ENCODE results near the gene ANKZF1.

The ANKZF1 gene

DNA sequence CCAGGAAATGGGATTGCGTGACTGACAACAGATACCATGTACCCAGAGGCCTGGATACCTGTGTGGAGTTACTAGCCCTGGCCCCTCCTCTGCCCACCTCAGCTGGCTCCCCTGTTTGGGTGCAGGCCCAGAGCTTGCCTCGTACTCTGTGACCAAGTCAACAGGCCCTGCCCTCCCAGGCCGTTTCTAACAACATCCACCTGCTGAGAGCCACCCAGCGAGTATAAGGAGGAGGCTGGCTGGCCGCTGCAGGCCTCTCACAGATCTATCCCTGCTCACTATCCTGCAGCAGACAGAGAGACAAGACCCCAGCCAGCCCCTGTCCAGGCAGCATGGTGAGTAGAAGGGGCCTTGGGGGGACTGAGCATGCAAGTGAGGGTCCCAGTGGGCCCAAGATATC lies 36.6 kb downstream of the ANKZF1 start:
- DNase-seq, result no peak

DNA sequence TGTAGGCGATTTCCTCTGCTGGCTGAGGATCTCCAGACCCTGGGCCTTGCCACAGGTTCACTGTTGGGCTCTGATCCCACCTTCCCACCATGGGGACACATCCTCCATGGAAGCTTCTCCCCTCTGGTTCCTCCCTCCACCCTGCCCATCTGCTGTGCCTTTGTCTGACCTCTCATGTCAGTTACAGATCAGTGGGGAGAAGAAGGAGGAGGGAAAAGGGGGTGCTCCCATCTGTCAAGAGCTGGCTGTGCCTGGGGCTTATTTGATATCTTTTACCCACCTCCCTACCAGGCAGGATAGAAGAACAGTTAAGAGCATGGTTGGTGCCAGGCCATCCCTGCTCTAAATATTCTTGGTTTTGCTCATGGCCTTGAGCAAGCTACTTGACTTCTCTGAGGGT lies 37.3 kb downstream of the ANKZF1 start:
- DNase-seq, result no peak

DNA sequence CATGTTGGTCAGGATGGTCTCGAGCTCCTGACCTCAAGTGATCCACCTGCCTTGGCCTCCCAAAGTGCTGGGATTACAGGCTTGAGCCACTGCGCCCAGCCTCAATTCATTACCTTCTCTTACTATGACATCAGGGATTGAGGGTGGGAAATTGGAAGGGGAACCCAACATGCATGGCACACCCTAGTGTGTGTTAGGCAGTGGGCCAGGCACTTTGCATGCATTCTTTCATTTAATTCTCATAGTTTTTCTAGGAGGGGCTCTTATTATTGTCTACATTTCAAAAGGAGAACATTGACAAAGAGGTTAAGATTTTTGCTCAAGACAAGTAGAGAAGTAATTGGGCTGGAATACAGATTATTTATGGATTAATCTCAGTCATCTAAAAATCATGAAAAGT lies 38.7 kb downstream of the ANKZF1 start:
- DNase-seq, result no peak

DNA sequence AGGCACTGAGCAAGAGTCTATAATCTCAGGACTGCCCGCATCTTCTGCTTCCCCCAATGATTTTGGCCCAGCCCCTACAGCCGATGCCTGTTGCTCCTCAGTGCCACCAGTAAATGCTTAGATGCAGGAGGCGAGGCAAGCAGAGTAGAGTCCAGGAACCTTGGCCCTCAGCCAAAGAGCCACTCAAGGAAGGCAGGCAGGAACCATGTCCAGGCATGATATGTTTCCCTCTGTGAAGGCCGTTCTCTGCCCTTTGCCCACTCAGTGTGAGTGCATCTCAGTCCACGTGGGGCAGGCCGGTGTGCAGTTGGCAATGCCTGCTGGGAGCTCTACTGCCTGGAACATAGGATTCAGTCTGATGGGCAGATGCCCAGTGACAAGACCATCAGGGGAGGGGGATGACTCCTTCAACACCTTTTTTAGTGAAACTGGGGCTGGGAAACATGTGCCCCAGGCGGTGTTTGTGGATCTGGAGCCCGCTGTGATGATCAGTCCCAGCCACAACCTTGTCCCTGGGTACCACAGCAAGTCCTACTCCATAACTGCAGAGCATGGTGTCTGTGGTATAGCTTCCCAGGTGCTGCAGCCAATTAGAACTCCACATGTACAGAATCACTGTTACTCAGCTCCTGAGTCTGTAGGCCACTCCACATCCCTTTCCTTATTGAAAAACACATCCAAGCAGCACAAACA lies 39.9 kb downstream of the ANKZF1 start:
- peak; percentile 47 for DNase-seq

DNA sequence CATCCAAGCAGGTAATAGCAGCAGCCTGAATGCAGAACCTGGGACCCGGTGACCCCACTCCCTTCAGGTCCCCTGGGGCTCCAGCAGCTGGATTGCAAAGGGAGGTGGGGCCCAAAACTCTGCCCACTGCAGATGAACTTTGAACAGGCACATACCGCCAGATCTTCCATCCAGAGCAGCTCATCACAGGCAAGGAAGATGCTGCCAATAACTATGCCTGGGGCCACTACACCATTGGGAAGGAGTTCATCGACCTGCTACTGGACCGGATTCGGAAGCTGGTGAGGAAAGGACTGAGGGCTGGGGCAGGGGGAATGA lies 40.4 kb downstream of the ANKZF1 start:
- no peak for DNase-seq

DNA sequence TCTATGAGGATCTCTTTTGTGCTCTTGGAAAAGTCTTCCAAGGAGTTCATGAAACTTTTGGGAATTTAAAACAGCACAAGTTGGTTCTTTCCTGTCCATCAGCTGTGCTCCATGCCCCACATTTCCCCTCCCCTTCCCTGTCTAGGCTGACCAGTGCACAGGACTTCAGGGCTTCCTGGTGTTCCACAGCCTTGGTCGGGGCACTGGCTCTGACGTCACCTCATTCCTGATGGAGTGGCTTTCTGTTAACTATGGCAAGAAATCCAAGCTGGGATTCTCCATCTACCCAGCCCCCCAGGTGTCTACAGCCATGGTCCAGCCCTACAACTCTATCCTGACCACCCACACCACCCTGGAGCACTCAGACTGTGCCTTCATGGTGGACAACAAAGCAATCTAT lies 41.4 kb downstream of the ANKZF1 start:
- no peak for DNase-seq

DNA sequence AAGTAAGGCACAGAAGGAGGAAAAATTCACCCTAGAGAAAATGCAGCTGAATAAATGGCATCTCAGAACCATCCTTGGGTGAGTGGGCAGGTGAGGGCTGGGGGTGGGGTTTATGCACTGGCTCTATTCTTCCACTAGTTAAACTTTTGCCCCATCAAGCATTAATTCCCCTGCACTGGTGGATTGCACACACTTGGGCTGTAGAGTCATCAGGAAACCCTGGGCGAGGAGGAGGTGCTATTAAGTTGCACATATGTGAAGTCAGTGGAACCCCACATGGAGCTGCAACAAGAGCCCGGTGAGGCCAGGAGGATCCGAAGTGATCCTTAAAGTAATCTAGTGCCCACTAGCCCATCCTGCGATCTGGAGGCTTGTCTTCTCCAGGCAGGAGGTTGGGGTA lies 42.8 kb downstream of the ANKZF1 start:
- no peak for DNase-seq

DNA sequence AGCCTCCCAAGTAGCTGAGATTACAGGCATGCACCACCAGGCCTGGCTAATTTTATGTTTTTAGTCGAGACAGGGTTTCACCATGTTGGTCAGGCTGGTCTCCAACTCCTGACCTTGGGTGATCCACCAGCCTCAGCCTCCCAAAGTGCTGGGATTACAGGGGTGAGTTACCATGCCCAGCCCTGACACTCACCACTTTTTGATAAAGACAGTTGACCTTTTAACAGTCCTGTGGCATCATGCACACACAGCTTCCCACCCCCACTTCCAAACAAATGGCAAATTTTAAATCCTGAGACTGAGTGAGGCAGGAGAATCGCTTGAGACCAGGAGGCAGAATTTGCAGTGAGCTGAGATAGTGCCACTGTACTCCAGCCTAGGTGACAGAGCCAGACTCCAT lies 43.4 kb downstream of the ANKZF1 start:
- no peak for DNase-seq

DNA sequence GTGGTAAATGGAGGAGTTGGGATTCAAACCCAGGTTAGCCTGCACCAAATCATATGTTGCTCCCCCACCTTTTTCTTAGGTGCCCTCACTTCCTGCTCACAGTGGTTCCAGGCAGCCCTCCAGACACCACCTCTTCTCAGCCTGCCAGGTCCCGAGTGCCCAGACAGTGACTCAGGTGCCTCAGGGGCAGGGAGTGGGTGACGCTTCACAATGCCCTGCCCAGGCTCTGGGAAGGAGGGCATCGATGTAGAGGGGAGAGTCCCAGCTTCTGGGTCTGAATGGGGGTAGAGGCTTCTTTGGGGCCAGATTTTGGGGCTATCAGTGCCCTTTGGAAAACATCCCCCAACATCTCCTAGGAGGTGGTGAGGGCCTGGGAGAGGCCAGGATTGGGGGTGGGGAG lies 44.3 kb downstream of the ANKZF1 start:
- DNase-seq, result no peak

DNA sequence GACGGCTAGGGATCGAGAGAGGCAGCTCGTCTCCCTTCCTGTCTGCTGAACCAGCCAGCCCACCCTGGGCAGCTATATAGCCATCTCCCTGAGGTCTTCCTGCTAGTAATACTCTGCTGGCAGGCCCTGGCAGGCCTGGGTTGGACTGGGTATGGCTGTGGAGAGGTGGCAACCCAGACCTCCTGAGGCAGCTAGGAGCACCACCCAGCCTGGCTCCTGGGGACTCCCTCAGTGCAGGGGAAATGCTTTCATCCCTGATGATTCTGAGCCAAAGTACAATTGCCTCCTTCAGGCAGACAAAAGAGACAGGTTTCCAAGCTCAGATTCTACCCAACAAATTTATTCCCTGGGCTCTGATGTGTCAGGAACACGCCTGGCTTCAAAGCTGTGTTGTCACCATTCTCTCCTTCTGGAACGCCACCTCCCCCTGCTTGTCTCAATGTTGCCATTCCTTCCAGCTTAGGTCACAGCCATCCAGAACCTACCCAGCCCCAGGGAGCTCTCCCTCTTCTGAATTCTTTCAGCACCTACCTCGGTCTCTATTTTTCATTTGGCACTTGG lies 44.8 kb downstream of the ANKZF1 start:
- DNase-seq, result no peak

DNA sequence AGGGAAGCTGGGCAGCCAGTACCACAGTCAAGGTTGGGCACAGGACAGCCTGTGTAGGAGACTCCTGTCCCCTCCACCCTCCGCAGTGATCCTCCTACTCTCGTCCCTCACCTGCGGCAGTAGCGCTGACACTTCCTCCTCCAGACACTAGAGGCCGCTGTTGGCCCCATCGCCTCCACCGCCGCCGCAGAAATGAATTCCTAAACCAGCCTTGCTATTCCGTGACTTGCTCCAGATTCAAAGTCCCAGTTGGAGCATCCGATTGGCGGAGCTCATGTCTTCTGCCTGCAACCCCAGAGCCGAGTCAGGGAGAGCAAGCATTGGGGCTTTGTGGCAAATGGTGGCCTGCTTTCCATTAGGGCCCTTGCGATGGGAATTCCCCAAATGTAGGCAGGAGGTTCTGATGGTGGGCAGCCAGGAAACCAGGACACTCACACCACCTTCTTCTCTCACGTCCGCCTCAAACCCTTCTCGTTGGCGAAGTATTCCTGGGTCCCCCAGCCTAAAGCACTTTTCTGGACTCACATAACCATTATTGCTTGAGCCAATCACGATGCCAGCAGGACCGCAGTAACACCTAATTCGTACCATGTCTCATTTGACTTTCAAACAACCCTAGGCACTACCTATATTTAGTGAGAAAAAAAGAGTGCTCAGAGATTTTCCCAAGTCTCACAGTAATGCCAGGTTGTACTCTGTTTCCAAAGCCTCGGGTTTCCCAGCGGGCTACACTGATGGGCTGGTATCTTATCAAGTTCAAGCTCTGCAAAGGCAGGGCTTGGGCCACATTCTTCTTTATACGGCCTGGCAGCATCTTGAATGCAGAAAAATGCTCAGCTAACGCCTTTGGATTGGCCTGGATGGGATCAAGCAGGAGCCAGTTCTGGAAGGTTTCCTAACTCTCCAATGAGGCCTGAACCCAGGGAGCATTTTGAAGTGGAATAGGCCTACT lies 48.4 kb downstream of the ANKZF1 start:
- peak; percentile 91 for DNase-seq

DNA sequence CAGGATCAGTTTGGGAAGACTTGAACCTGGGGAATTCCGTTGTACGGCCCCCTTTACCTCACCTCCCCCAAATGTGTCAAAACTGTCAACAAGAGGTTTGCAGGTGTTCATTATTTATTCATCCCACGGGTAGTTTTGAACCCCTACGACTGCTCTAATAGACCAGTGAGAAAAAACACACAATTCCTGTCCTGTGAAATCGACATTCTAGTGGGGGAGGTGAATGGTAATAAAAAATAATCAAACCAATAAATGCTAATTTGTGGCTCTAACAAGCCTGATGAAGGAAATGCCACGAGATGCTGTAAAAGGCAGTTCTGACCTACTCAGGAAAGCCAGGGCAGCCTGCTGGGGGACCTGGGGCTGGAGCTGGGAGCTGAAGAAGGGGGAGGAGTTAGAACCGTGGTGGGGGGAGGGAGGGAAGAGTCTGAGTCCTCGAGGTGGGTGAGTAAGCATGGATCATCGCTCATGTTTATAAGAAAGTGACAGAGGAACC lies 49.1 kb downstream of the ANKZF1 start:
- no peak for DNase-seq

DNA sequence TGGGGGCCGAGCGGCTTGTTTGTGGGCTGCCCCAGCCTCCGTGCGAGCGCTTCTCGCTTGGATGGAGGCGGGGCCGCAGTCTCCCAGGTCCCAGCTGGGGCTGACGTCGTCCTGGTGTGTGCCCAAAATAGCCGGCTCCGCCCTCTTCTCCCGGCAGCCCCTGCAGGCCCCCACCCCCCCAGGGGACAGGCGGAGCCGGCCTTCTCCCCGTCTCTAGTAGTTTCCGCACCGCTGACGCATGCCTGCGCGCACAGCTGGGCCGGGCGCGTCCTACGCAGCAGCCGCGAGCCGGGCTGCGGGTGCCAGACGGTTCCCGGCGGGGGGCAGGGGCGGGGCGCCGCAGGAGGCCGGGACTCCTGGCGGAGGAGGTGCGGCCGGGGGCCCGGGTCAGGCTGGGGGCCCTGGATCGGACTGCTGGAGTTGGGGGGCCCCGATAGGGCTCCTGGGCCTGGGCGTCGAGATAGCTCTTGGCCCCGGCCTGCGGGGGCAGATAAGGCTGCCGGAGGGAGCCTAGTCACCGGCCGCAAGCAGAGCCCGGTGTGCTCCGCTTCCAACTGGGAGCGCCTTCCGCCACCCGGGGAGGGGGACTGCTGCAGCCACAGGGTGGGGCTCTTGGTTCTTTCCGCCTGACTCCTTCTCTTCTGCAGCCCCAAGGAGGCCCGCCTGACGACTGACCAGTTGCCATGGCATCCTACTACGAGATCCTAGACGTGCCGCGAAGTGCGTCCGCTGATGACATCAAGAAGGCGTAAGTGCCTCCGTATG lies 49.7 kb downstream of the ANKZF1 start, which contains the start of gene DNAJB2:
Gene DNAJB2, plus strand, starts transcription at position 216 of the 765 bp plus-strand sequence. Its CDS starts 468 bp downstream, at position 684.
- DNase-seq, result peak; percentile 96

DNA sequence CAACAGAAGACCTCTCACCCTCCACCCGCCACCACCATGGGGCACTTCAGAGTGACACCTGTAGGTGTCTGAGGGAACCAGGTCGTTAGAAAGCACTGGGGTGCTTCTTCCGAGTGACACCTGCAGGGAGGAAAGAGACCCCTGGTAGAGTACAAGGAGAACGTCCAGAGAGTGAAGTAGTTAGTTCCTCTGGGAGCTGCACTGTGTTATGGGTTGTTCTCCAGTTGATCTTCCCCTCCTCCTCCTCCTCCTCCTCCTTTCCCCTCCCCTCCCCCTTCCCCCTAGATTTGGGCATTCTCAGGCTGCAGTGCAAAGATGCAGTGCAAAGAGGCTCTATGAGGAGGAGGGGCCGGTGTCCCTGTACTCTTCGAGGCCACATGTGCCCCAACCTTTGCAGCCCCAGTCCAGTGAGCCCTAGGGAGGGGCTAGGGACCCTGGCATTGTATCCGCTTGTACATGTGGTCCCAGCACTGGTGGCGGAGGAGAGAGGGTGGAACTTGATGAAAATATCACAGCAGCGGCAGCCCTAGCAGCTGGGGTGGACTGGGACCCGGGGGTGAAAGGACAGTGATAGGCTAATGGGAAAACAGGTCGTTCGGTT lies 50.4 kb downstream of the ANKZF1 start:
- DNase-seq, result no peak

DNA sequence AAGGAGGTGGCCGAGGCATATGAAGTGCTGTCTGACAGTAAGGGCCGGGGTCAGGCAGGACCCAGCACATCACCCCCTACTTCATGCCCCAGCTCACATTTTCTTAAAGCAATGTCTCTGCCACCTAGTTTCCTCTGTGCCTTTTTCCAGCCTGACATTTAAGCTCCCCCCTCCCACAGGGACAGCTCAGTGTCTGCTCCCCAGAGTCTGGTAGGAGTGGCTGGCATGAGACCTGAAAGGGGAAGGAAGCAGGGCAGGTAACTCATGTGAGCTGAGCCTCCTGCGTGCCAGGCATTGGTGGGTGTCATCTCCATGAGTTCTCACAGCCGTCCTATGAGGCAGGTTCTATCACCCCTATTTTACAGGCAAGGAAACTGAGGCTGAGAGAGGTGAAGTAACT lies 51.0 kb downstream of the ANKZF1 start:
- DNase-seq, result no peak

DNA sequence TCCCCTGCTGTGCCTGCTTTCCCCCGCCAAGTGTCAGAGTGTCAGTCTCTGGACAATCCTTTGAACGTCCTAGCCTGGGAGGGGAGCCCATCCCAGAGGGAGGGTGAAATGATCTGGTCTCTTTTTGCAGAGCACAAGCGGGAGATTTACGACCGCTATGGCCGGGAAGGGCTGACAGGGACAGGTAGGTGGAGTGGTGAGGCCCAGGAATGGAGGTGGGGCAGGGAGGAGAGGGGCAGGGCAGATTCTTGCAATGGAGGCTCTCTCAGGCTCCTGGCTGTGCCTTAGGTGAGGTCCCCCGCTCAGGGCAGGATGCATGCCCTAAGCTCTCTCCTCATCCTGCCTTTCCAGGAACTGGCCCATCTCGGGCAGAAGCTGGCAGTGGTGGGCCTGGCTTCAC lies 52.0 kb downstream of the ANKZF1 start:
- DNase-seq, result no peak

DNA sequence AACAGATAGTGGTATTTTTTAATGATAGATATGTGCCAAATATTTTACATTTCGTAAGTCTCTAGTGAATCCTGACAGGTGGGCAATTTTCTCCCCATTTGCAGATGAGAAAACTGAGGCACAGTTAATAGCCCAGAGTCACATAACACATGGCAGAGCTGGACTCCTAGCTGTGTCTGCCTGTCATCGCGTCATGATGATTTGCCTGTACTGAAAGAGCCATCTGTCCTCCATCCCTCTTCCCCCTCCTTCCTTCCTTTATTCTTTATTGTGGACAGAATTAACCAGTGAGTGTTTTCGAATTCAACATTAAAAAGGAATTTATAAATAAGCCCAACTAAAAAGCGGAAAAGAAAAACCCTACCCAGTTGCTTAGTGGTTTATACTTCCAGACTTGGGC lies 52.8 kb downstream of the ANKZF1 start:
- no peak for DNase-seq

DNA sequence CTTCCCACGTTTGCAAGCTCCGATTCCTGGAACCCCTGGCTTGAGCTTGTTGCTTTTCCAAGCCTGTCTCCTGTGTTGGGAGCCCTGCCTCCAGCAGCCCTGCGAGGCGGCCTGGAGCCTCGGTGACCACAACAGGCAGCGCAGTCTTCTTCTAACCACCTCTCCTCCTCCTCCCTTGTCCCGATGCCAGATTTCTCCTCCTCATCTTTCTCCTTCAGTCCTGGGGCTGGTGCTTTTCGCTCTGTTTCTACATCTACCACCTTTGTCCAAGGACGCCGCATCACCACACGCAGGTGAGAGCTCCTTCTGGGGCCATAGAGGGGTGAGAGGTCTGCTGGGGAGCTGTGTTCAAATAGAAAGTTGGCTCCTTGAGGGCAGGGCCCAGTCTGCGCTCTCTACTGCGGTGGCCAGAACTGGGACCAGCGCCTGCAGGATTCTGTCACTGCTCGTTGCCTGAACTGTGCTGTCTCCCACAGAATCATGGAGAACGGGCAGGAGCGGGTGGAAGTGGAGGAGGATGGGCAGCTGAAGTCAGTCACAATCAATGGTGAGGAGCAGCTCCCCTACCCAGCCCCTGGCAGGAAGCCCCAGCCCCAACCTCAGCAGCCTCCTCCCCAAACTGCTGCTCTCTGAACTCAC lies 53.5 kb downstream of the ANKZF1 start:
- no peak for DNase-seq

DNA sequence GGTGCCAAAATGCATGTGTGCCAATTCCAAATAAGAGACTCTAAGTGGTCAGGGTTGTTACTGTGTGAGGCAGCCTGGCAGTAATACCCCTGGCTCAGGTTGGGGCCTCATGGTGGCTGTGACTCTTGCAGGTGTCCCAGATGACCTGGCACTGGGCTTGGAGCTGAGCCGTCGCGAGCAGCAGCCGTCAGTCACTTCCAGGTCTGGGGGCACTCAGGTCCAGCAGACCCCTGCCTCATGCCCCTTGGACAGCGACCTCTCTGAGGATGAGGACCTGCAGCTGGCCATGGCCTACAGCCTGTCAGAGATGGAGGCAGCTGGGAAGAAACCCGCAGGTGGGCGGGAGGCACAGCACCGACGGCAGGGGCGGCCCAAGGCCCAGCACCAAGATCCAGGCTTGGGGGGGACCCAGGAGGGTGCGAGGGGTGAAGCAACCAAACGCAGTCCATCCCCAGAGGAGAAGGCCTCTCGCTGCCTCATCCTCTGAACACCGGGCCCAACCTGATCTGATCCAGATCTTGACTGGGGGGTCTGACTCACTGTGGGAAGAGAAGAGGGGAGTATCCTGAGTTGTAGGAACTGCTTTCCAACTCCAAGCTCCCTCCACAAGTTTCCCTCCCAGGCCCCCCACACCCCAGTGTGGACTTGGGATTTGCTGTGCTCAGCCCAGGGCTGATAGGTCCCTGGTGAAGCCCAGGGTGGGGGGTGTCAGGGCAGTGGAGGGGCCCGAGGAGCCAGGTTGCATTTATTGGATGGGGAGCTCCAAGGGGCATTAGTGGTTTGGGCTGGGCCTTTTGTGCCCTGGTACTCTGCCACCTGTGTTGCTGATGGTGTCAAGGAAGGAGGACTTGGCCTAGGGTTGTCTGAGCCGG lies 55.1 kb downstream of the ANKZF1 start:
- no peak for DNase-seq

DNA sequence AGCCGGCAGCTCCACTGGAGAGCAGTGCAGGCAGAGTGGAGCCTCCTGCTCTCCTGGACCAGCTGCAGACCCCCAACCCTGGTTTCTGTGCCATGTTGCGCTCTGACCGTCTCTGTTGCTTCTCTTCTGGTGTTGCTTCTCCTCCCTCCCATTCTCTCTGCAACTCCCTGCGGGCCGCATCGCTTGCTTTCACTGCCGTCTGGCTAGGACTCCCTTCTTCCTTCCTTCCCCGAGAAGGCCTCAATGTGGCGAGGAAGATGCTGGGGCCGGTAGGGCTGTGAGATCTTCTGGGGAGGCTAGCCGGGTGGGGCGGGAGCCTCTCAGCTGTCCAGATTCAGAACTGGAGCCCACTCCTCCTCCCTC lies 55.7 kb downstream of the ANKZF1 start:
- DNase-seq, result no peak

DNA sequence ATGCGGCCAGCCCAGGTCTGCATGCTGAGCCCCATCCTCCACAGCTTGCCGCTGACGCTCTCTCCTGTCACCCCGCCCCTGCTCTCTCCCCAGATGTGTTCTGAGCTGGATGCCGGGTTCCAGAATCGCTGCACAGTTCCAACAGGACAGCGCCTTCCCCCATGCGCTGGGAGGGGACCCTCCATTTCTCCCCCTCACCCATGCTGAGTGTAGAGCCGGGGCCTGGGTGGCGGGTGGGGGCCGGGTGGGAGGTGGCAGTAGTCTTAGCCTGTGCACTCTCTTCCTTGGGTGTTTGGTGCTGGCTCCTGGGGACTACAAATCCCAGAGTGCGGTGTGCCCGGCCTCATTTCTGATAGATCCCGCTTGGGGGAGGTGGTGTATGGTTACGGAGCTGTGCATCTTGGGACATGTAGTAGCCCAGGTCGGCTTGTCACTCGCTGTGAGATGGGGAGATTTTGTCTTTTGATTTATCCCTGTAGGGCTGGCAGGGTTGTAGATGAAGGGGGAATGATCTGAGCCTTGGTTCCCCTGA lies 56.4 kb downstream of the ANKZF1 start:
- no peak for DNase-seq

All from NCI-H510A treated with DMSO at 0.1 percent for 48 hours (cell line).